ENCODE data around the gene IRX6.

IRX6 gene

DNA sequence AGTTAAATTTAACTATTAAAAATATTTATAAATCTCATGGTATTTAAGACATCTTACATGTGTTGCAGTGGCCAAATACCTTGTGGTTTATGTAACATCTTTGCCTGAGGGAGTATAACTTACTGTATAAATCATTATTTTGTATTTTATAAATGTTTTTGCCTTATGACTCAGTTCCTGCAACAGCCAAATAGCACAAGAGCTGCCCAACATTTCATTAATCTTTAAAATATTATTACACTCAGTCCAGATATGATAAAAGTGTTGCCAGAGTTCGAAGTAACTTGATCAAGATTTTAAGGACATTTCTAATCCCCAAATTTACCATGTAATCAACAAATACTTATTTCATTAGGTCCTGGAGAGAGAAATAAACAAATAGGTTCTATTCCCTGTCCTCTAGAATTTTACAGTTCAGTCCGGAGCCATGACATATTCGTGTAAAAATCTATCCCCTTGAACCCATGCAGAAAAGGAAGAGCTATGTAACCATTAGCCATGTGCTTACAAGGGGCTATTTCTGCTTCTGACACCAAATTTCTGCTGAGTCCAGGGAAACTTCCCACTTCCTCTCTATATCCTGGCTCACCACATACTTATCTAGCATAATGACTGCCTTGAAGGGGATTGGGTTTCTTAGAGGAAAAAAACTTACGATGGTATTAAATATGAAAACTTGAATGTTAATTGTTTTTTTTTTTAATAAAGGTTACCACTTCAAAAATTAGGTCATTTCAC is 44.0 kb downstream of the IRX6 start:
- no peak for DNase-seq

DNA sequence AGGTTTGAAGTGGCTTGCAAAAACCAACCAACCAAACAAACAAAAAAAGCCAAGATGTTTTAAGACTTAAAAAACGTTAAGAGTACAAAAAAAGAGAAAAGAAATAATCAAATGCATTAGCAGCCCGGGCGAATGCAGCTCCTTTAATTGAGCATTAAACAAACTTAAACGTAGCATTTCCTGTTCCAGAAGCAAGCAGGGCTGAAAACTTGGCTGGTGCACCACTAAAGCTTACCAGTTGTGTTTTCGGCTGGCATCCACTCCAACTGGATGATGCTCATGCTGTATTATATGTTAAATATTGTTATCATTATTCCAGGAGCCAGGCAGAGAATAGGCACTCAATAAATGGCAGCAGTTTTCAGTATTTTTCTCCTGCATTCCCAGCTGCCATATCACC is 45.1 kb downstream of the IRX6 start:
- DNase-seq, result no peak

GRCh38 chr16:55370762-55371482 is 46.9 kb downstream of the IRX6 start:
- no peak for DNase-seq

GRCh38 chr16:55372792-55373488 is 48.9 kb downstream of the IRX6 start:
- DNase-seq, result no peak

- DNase-seq, result no peak
Measured at GRCh38 chr16:55373489-55373832, 49.5 kb downstream of the IRX6 start.

DNA sequence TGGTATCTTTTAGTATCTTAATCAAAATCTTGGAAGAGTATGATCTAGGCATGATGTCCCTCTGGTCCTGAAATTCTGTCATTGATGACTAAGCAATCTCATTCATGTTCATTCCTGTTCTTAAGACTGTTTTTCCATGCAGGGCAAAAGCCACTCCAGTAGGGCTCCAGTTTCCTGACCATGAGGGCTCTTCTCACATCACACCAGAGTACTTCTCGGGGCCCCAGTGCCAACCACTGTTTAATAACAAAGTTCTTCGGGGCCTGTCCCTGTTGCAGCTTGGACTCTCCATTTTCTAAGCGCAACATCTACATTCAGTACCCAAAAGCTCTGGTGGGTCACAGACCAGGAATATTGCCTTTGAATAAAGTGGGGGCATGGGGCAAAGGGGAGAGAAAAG is 52.0 kb downstream of the IRX6 start:
- DNase-seq, result no peak

GRCh38 chr16:55376567-55377167 is 52.7 kb downstream of the IRX6 start:
- DNase-seq, result no peak

GRCh38 chr16:55377840-55378239 is 53.8 kb downstream of the IRX6 start:
- DNase-seq, result no peak

GRCh38 chr16:55378616-55379015 is 54.6 kb downstream of the IRX6 start:
- DNase-seq, result no peak

GRCh38 chr16:55379371-55379770 is 55.4 kb downstream of the IRX6 start:
- DNase-seq, result no peak

GRCh38 chr16:55379876-55380390 is 55.9 kb downstream of the IRX6 start:
- DNase-seq, result no peak

Data from central memory CD4-positive, alpha-beta T cell (primary cell).